PC-3 (cell line): ENCODE data around the gene PPP6C. TPM values are rescaled to one million over a fixed set of nuclear protein-coding genes. Genes with fewer than 3 reads are reported as not detected.

Experiments used
- ATAC-seq: fragments of 200-7000 bp; cut with Tn5 transposase; 2 replicates; pipeline ENCODE4 v1.9.1; 2020; ENCODE audit warnings: mild to moderate bottlenecking, moderate library complexity
- BruUV-seq: library from RNA; stranded (reverse); fragments of 400-500 nt; replicated peaks from 2 replicates; lab custom pipeline; 2021; lab: Mats Ljungman, UMichigan
- CTCF ChIA-PET: fragments of 300-600 bp; sonication (Branson Sonifier 250); formaldehyde crosslinking; loops from one replicate; lab custom pipeline; 2022; ENCODE audit warnings: antibody characterized with exemption; lab: Charles Lee
- POLR2A ChIA-PET: fragments of 300-600 bp; sonication (Branson Sonifier 250); formaldehyde crosslinking; loops from one replicate; lab custom pipeline; 2022; ENCODE audit warnings: antibody characterized with exemption; ENCODE audit not compliant: unreplicated experiment; lab: Charles Lee
- DNase-seq: peaks from one replicate; pipeline ENCODE4 v3.0.0-alpha.2; 2015
- H2AFZ ChIP-seq: fragments of 300-600 bp; sonication (generic); 2 replicates; pipeline ENCODE4 v1.6.0; 2016; ENCODE audit warnings: antibody characterized with exemption, low read length
- H3F3A ChIP-seq: fragments of 300-600 bp; sonication (generic); one replicate; pipeline ENCODE4 v1.6.0; 2017; ENCODE audit warnings: antibody characterized with exemption, low read length, control low read depth, mild to moderate bottlenecking; ENCODE audit not compliant: unreplicated experiment
- H3K27ac ChIP-seq: fragments of 300-600 bp; sonication (generic); 2 replicates; pipeline ENCODE4 v1.5.1; 2016; ENCODE audit warnings: mild to moderate bottlenecking, low read length
- H3K27me3 ChIP-seq: fragments of 300-600 bp; sonication (generic); 2 replicates; pipeline ENCODE4 v1.6.1; 2016; ENCODE audit warnings: low read length, mixed read lengths
- H3K36me3 ChIP-seq: fragments of 300-600 bp; sonication (generic); 2 replicates; pipeline ENCODE4 v1.6.1; 2016; ENCODE audit warnings: low read depth, mixed run types, low read length, mixed read lengths
- H3K4me1 ChIP-seq: fragments of 300-600 bp; sonication (generic); 2 replicates; pipeline ENCODE4 v1.5.1; 2016; ENCODE audit warnings: low read length; ENCODE audit not compliant: insufficient read depth
- H3K4me2 ChIP-seq: fragments of 300-600 bp; sonication (generic); 2 replicates; pipeline ENCODE4 v1.6.0; 2016; ENCODE audit warnings: low read length
- H3K4me3 ChIP-seq: fragments of 300-600 bp; sonication (generic); 2 replicates; pipeline ENCODE4 v1.5.1; 2016; ENCODE audit warnings: mild to moderate bottlenecking, low read length, mixed read lengths
- H3K79me2 ChIP-seq: fragments of 300-600 bp; sonication (generic); 2 replicates; pipeline ENCODE4 v1.6.1; 2017; ENCODE audit warnings: low read length, mixed read lengths
- H3K9ac ChIP-seq: fragments of 300-600 bp; sonication (generic); 2 replicates; pipeline ENCODE4 v1.6.0; 2016; ENCODE audit warnings: mild to moderate bottlenecking, low read length
- H3K9me2 ChIP-seq: fragments of 300-600 bp; sonication (generic); replicated peaks from 2 replicates; pipeline ENCODE4 v1.6.1; 2016; ENCODE audit warnings: mixed run types, low read length, mixed read lengths
- H3K9me3 ChIP-seq: fragments of 300-600 bp; sonication (generic); 2 replicates; pipeline ENCODE4 v1.6.1; 2016; ENCODE audit warnings: low read length, mixed read lengths
- H4K20me1 ChIP-seq: fragments of 300-600 bp; sonication (generic); 2 replicates; pipeline ENCODE4 v1.6.1; 2016; ENCODE audit warnings: low read length, mixed read lengths
- EZH2 ChIP-seq: fragments of 300-600 bp; sonication (generic); IDR thresholded peaks from one replicate; pipeline ENCODE4 v1.6.1; 2017; ENCODE audit warnings: antibody characterized with exemption, mild to moderate bottlenecking, low read length; ENCODE audit not compliant: unreplicated experiment
- EZH2phosphoT487 ChIP-seq: fragments of 300-600 bp; sonication (generic); IDR thresholded peaks from 2 replicates; pipeline ENCODE4 v1.6.1; 2018; ENCODE audit warnings: mild to moderate bottlenecking, antibody characterized with exemption, low read length, borderline replicate concordance
- intact Hi-C: fragments of 100-400 bp; cut with micrococcal nuclease; formaldehyde crosslinking; loops from 2 replicates; pipeline ENCODE4 v1.9.0; 2023
- total RNA-seq: library from RNA; depleted of rRNA; stranded (reverse); fragments of >200 nt; gene quantifications from 2 replicates; pipeline ENCODE4 v1.2.3, GENCODE V29; 2014
- TF ChIP-seq, protein P1 (sequence below): fragments of 300-600 bp; sonication (generic); conservative IDR thresholded peaks from 2 replicates; pipeline ENCODE4 v1.5.1; 2017; ENCODE audit warnings: antibody characterized with exemption, low read depth, mild to moderate bottlenecking, low read length

Gene PPP6C
- total RNA-seq, 1 experiment from 2014 or later: 16.4 TPM

DNA sequence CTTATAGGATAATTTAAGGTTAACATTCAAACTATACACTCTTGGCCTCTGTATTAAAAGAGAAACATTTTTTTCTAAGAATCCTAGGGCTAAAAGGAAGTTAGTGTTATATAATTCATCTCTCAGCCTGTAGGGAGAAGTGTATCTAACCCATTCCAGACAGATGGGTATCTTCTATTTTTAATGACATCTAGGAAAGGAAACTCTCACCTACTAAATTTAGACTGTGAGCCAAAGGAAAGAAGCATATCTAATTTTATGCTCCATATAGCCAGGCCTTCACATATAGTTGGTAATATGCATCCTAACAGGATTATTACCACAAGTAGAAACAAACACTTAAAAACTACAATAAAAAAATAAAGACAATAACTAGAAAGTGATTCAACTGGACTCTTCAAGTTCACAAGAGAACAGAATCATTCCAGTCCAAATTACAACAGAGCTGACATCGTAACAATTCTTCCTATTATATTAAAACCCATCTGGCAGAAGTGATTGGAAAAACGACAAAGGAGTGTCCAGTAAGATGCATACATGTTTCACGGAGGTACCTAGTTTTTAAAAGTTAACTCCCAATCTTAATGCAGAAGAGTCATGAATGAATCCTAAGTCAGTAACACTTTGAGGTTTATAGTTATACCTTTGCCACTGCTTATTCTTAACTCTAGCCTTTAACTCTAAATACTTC lies 85.7 kb downstream of the PPP6C start:
- no peaks in the 10 kb centered on the region for H3K9me3 ChIP-seq
- CTCF ChIA-PET: no interaction called here
- no peaks in the 10 kb centered on the region for H3K4me1 ChIP-seq
- no peak overlapping the region for H2AFZ ChIP-seq
- H3K79me2 ChIP-seq: no peaks in the 10 kb centered on the region
- H3K9ac ChIP-seq: no peak overlapping the region
- no peaks in the 10 kb centered on the region for H3K36me3 ChIP-seq
- H4K20me1 ChIP-seq: no peaks in the 10 kb centered on the region
- TF ChIP-seq EZH2 (no peak), EZH2phosphoT487 (no peak)
- TF ChIP-seq, protein P1, sequence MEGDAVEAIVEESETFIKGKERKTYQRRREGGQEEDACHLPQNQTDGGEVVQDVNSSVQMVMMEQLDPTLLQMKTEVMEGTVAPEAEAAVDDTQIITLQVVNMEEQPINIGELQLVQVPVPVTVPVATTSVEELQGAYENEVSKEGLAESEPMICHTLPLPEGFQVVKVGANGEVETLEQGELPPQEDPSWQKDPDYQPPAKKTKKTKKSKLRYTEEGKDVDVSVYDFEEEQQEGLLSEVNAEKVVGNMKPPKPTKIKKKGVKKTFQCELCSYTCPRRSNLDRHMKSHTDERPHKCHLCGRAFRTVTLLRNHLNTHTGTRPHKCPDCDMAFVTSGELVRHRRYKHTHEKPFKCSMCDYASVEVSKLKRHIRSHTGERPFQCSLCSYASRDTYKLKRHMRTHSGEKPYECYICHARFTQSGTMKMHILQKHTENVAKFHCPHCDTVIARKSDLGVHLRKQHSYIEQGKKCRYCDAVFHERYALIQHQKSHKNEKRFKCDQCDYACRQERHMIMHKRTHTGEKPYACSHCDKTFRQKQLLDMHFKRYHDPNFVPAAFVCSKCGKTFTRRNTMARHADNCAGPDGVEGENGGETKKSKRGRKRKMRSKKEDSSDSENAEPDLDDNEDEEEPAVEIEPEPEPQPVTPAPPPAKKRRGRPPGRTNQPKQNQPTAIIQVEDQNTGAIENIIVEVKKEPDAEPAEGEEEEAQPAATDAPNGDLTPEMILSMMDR: no peak
- no peak overlapping the region for H3K4me2 ChIP-seq
- no peaks in the 10 kb centered on the region for H3F3A ChIP-seq
- no peak for ATAC-seq
- BruUV-seq: no TSS peak
- intact Hi-C loops: no loop called here
- no peak overlapping the region for H3K4me3 ChIP-seq
- H3K27ac ChIP-seq: no peak overlapping the region
- DNase-seq: no peak
- H3K9me2 ChIP-seq: no peaks in the 10 kb centered on the region
- POLR2A ChIA-PET: no interaction called here
- H3K27me3 ChIP-seq: no peaks in the 10 kb centered on the region

- no peaks in the 10 kb centered on the region for H3K9me3 ChIP-seq
- no peak overlapping the region for H3K4me3 ChIP-seq
- H2AFZ ChIP-seq: no peak overlapping the region
- TF ChIP-seq EZH2: no peak
- TF ChIP-seq, protein P1: no peak
- TF ChIP-seq EZH2phosphoT487: no peak
- no peaks in the 10 kb centered on the region for H3K27me3 ChIP-seq
- H3K4me1 ChIP-seq: no peaks in the 10 kb centered on the region
- no peaks in the 10 kb centered on the region for H3K79me2 ChIP-seq
- POLR2A ChIA-PET: no interaction called here
- H4K20me1 ChIP-seq: no peaks in the 10 kb centered on the region
- no peak overlapping the region for H3K4me2 ChIP-seq
- intact Hi-C loops: no loop called here
- no peak overlapping the region for H3K9ac ChIP-seq
- no TSS peak for BruUV-seq
- ATAC-seq: no peak
- DNase-seq: no peak
- H3K9me2 ChIP-seq: no peaks in the 10 kb centered on the region
- no peak overlapping the region for H3K27ac ChIP-seq
- no peaks in the 10 kb centered on the region for H3K36me3 ChIP-seq
- CTCF ChIA-PET: no interaction called here
- H3F3A ChIP-seq: no peaks in the 10 kb centered on the region
Measured at GRCh38 chr9:125103021-125103420, 86.6 kb downstream of the PPP6C start.

DNA sequence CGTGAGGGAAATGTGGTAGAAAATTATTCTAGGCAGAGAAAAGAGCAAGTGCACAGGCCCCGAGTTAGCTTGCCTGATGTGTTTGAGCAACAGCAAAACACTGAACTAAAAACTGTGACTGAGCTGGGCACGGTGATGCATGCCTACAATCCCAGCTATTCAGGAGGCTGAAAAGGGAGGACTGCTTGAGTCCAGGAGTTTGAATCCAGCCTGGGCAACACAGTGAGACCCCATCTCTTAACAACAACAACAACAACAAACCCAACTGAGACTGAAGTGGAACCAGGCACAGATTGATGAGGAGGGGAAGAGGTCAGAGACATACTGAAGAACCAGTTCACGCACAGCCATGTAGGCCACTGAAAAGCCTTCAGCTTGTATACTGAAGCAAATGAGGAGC lies 88.8 kb downstream of the PPP6C start:
- H4K20me1 ChIP-seq: no peaks in the 10 kb centered on the region
- H3K9me3 ChIP-seq: no peaks in the 10 kb centered on the region
- no TSS peak for BruUV-seq
- ATAC-seq (no peak), DNase-seq (no peak)
- no peak overlapping the region for H3K27ac ChIP-seq
- H3K9me2 ChIP-seq: no peaks in the 10 kb centered on the region
- no peaks in the 10 kb centered on the region for H3K36me3 ChIP-seq
- H3F3A ChIP-seq: no peaks in the 10 kb centered on the region
- ChIA-PET POLR2A (no interaction called here), CTCF (no interaction called here)
- no peak overlapping the region for H3K9ac ChIP-seq
- H2AFZ ChIP-seq: no peak overlapping the region
- no peak for TF ChIP-seq EZH2phosphoT487
- TF ChIP-seq, protein P1: no peak
- no peak for TF ChIP-seq EZH2
- no peaks in the 10 kb centered on the region for H3K4me1 ChIP-seq
- no peaks in the 10 kb centered on the region for H3K79me2 ChIP-seq
- no peak overlapping the region for H3K4me3 ChIP-seq
- intact Hi-C loops: no loop called here
- H3K27me3 ChIP-seq: no peaks in the 10 kb centered on the region
- no peak overlapping the region for H3K4me2 ChIP-seq
